Fibroblast of skin of back (primary cell): ENCODE results near the gene MT1E.

Source experiments
- DNase-seq: peaks from one replicate; pipeline ENCODE4 v3.0.0-alpha.2; 2013

Gene MT1E

GRCh38 chr16:56628486-56629350 lies 3.1 kb downstream of the MT1E start:
- DNase-seq, result no peak

- no peak for DNase-seq
Measured at GRCh38 chr16:56629531-56629930, 4.0 kb downstream of the MT1E start.

- no peak for DNase-seq
Measured at GRCh38 chr16:56630134-56630533, 4.6 kb downstream of the MT1E start.

- DNase-seq, result no peak
Measured at GRCh38 chr16:56631197-56631596, 5.6 kb downstream of the MT1E start.

GRCh38 chr16:56631832-56632155 lies 6.2 kb downstream of the MT1E start:
- no peak for DNase-seq

- DNase-seq, result no peak
Measured at GRCh38 chr16:56632156-56632847, 6.7 kb downstream of the MT1E start, which contains the start of gene MT1M. MT1M (plus strand) TSS chr16:56632659; CDS start chr16:56632732, 73 bp downstream.

- DNase-seq, result no peak
Measured at GRCh38 chr16:56632848-56633365, 7.3 kb downstream of the MT1E start.

GRCh38 chr16:56633535-56633934 lies 8.0 kb downstream of the MT1E start:
- no peak for DNase-seq

GRCh38 chr16:56634715-56635440 lies 9.3 kb downstream of the MT1E start:
- DNase-seq, result no peak

GRCh38 chr16:56635441-56635967 lies 9.9 kb downstream of the MT1E start:
- no peak for DNase-seq

- DNase-seq, result no peak
Measured at GRCh38 chr16:56636616-56637413, 11.2 kb downstream of the MT1E start.

- no peak for DNase-seq
Measured at GRCh38 chr16:56637814-56638750, 12.5 kb downstream of the MT1E start, which contains the start of gene MT1A. MT1A (plus strand) TSS chr16:56638666; CDS start chr16:56638739, 73 bp downstream.

GRCh38 chr16:56639045-56639444 lies 13.5 kb downstream of the MT1E start:
- DNase-seq, result no peak

GRCh38 chr16:56640076-56640475 lies 14.5 kb downstream of the MT1E start:
- DNase-seq, result no peak

- DNase-seq, result no peak
Measured at GRCh38 chr16:56641166-56641565, 15.6 kb downstream of the MT1E start.

- DNase-seq, result peak; percentile 35
Measured at GRCh38 chr16:56643080-56643778, 17.6 kb downstream of the MT1E start.

- no peak for DNase-seq
Measured at GRCh38 chr16:56643833-56644232, 18.3 kb downstream of the MT1E start.

GRCh38 chr16:56645311-56645710 lies 19.7 kb downstream of the MT1E start:
- no peak for DNase-seq

GRCh38 chr16:56645838-56646237 lies 20.3 kb downstream of the MT1E start:
- DNase-seq, result no peak
